Smooth muscle cell (in vitro differentiated cells): Measurements from ENCODE around the gene PPY. TPM values are rescaled to one million over a fixed set of nuclear protein-coding genes. Genes with fewer than 3 reads are reported as not detected.

Experiments
- DNase-seq: peaks from one replicate; lab custom pipeline; 2025; ENCODE audit not compliant: unreplicated experiment; lab: John Stamatoyannopoulos, UW
- H2AFZ ChIP-seq: fragments of 200-600 bp; sonication (generic); 2 replicates; pipeline ENCODE4 v1.6.0; 2016; ENCODE audit warnings: antibody characterized with exemption, low read depth, mild to moderate bottlenecking
- H3F3A ChIP-seq: fragments of 200-600 bp; sonication (generic); 2 replicates; pipeline ENCODE4 v1.6.0; 2017; ENCODE audit warnings: antibody characterized with exemption, low read depth
- H3K27ac ChIP-seq: fragments of 200-600 bp; sonication (generic); 2 replicates; pipeline ENCODE4 v1.5.1; 2016; ENCODE audit warnings: low read depth, mild to moderate bottlenecking
- H3K27me3 ChIP-seq: fragments of 200-600 bp; sonication (generic); 2 replicates; pipeline ENCODE4 v1.6.1; 2016; ENCODE audit warnings: low read depth, mild to moderate bottlenecking
- H3K36me3 ChIP-seq: fragments of 200-600 bp; sonication (generic); 2 replicates; pipeline ENCODE4 v1.5.1; 2016; ENCODE audit warnings: low read depth
- H3K4me1 ChIP-seq: fragments of 200-600 bp; sonication (generic); 2 replicates; pipeline ENCODE4 v1.5.1; 2016; ENCODE audit warnings: low read depth
- H3K4me2 ChIP-seq: fragments of 200-600 bp; sonication (generic); 2 replicates; pipeline ENCODE4 v1.6.0; 2016; ENCODE audit warnings: mild to moderate bottlenecking
- H3K4me3 ChIP-seq: fragments of 200-600 bp; sonication (generic); 2 replicates; pipeline ENCODE4 v1.5.1; 2016; ENCODE audit warnings: mild to moderate bottlenecking
- H3K79me2 ChIP-seq: fragments of 200-600 bp; sonication (generic); 2 replicates; pipeline ENCODE4 v1.6.0; 2016; ENCODE audit warnings: low read depth, mild to moderate bottlenecking
- H3K9ac ChIP-seq: fragments of 200-600 bp; sonication (generic); 2 replicates; pipeline ENCODE4 v1.6.0; 2016; ENCODE audit warnings: low read depth
- H3K9me3 ChIP-seq: fragments of 200-600 bp; sonication (generic); replicated peaks from 2 replicates; pipeline ENCODE4 v1.5.1; 2016; ENCODE audit warnings: low read depth
- H4K20me1 ChIP-seq: fragments of 200-600 bp; sonication (generic); 2 replicates; pipeline ENCODE4 v1.6.0; 2016; ENCODE audit warnings: low read depth
- WGBS: methylation state at CpG from one replicate; pipeline ENCODE4 v1.1.7; 2016; ENCODE audit warnings: low lambda C conversion rate; 5-methylcytosine and 5-hydroxymethylcytosine counted together
- polyA plus RNA-seq: library from polyadenylated mRNA; unstranded; fragments of >200 nt; fragmentation: Nextera tagmentation; extraction: Ambion mirVana; gene quantifications from 2 replicates; pipeline ENCODE4 v1.2.1, GENCODE V29; 2016
- total RNA-seq: library from RNA; depleted of rRNA; stranded (reverse); fragments of >200 nt; gene quantifications from 2 replicates; pipeline ENCODE4 v1.2.3, GENCODE V29; 2014
- TF ChIP-seq, protein P1 (sequence below): fragments of 200-600 bp; sonication (generic); IDR thresholded peaks from 2 replicates; pipeline ENCODE4 v1.5.1; 2017; ENCODE audit warnings: borderline replicate concordance, mild to moderate bottlenecking, antibody characterized with exemption; ENCODE audit not compliant: insufficient read depth, poor library complexity, severe bottlenecking

Gene PPY, protein sequence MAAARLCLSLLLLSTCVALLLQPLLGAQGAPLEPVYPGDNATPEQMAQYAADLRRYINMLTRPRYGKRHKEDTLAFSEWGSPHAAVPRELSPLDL
- not detected in 2 replicates for total RNA-seq
- not detected in 2 replicates for polyA plus RNA-seq

DNA sequence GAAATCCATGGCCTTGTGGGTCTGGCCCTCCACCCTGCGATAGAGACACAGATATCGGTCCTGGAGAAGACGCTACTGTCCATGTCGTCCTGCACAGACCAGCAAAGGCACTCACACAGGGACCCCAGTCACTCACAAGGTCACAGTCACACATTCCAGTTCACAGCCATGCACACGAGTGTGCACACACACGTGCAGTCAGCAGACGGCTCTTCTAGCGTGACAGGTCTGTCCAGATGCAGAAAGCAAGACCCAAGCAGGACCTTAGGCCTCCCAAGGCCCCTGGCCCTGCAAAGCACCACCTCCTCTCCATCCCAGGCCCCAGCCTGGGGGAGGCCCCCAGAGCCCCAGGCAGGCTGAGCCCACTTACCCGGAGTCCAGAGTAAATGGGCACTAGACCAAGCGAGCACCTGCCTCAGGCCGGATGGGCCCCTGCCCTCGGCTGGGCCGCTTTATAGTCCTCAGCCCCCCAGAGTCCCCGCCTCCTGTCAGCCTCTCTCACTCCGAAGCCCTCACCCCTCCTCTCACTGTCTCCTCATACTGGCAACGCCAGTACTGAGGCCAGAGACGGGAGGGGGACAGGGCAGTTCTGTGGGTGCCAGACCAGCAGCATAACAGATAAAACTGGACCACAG lies at the start of gene PPY:
Gene PPY (minus strand): TSS at position 426 of the 635 bp plus-strand sequence. CDS start 822 bp downstream, outside the sequence.
- Histone ChIP-seq H3K4me3 (no peak within 1 kb of the TSS), H3K79me2 (no peaks in the 10 kb centered on the region), H3K36me3 (no peaks in the 10 kb centered on the region), H3K9ac (no peak within 1 kb of the TSS), H4K20me1 (no peaks in the 10 kb centered on the region), H3K4me2 (no peak within 1 kb of the TSS), H3K27me3 (peaks cover 18% of the 10 kb centered on the region), H2AFZ (no peak within 1 kb of the TSS), H3F3A (no peaks in the 10 kb centered on the region), H3K9me3 (no peaks in the 10 kb centered on the region), H3K4me1 (peaks cover 5% of the 10 kb centered on the region), H3K27ac (no peak within 1 kb of the TSS)
- WGBS = 84% methylated on average over 17 of the region's 17 CpGs
- no peak for DNase-seq
- TF ChIP-seq, protein P1, sequence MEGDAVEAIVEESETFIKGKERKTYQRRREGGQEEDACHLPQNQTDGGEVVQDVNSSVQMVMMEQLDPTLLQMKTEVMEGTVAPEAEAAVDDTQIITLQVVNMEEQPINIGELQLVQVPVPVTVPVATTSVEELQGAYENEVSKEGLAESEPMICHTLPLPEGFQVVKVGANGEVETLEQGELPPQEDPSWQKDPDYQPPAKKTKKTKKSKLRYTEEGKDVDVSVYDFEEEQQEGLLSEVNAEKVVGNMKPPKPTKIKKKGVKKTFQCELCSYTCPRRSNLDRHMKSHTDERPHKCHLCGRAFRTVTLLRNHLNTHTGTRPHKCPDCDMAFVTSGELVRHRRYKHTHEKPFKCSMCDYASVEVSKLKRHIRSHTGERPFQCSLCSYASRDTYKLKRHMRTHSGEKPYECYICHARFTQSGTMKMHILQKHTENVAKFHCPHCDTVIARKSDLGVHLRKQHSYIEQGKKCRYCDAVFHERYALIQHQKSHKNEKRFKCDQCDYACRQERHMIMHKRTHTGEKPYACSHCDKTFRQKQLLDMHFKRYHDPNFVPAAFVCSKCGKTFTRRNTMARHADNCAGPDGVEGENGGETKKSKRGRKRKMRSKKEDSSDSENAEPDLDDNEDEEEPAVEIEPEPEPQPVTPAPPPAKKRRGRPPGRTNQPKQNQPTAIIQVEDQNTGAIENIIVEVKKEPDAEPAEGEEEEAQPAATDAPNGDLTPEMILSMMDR = no peak

DNA sequence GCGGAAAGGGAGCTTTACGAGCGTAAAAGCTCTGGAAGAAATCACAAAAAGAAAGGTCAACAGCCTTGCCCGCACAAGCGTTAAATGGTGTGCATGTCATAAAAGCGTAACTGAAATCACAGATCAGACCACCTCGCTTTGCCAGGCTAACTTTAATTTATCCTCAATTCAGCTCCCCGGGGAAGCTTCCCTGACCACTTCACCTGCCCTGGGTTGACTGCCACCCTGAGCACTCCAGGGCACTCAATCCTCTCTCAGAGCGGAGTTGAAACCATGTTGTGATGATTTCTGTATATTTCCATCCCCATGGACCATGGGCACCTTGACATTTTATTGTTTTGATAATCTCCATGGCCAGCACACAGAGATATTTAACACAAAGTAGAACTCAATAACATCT lies 46.0 kb upstream of the PPY start:
- Histone ChIP-seq H3K27me3 (peaks cover 47% of the 10 kb centered on the region), H3K79me2 (no peaks in the 10 kb centered on the region)
- DNase-seq = no peak

DNA sequence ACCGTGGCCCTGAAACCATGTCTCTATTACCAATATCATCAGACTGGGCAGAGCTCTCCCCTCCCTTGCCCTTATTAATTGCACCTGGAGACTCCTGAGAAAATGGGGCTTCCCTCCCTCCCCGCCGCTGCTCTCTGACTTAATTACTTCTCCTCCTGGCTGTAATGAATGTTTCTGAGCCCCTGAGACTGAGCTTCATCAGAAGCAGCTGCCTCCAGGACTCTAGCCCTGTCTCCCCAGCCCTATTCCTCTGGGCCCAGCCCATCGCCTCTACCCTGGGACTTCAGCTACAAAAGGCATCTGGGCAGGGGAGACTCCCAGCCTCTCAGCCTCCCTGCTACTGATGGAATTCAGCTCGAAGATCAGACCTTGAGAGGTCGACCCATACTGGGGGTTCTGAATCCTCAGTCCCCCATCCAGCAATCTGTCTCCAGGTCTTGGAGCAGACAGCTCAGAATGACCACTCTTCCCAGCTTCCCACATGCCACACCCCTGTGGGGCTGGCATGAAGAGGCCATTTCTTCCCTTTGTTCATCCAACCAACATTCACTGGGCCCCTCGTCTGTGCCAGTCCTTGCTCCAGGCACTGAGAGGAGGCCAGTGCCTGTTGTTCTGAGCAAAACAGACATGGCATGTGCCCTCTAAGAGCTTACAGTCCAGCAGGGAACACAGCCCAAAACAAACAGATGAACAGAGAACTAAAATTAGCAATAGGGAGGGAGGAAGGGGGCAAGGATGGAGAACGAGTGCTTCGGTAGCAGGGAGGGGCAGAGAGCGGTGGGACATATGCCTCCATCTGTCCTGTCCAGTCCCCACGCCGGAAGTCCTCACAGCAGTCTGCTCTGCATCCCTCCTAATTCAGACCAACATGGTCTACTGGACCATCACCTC lies 45.1 kb upstream of the PPY start:
- TF ChIP-seq, protein P1 = no peak
- H2AFZ ChIP-seq = no peak overlapping the region

More for the DNA sequence above, 46.0 kb upstream of the PPY start:
- Histone ChIP-seq H3K4me1 (peaks cover 12% of the 10 kb centered on the region), H4K20me1 (no peaks in the 10 kb centered on the region), H3K9ac (no peak overlapping the region), H3K27ac (no peak overlapping the region), H3K4me3 (no peak overlapping the region), H3K9me3 (no peaks in the 10 kb centered on the region), H3K4me2 (no peak overlapping the region), H3K36me3 (no peaks in the 10 kb centered on the region), H2AFZ (no peak overlapping the region), H3F3A (no peaks in the 10 kb centered on the region)
- WGBS = 91% methylated on average over 9 of the region's 9 CpGs
- TF ChIP-seq, protein P1 = no peak

More for the DNA sequence above, 45.1 kb upstream of the PPY start:
- Histone ChIP-seq H3K36me3 (no peaks in the 10 kb centered on the region), H3K79me2 (no peaks in the 10 kb centered on the region), H3K27me3 (peaks cover 56% of the 10 kb centered on the region), H4K20me1 (no peaks in the 10 kb centered on the region), H3K4me3 (no peak overlapping the region), H3K9ac (no peak overlapping the region), H3K4me1 (peaks cover 12% of the 10 kb centered on the region), H3K4me2 (no peak overlapping the region), H3F3A (no peaks in the 10 kb centered on the region), H3K27ac (no peak overlapping the region), H3K9me3 (no peaks in the 10 kb centered on the region)
- 81% methylated on average over 12 of the region's 12 CpGs for WGBS
- DNase-seq = no peak
